ENCODE data around the gene DNAH10.

The DNAH10 gene

GRCh38 chr12:123873793-123874192 lies 111.7 kb downstream of the DNAH10 start:
- H3K4me3 ChIP-seq (ENCODE audit: low read depth, low read length), result no peak overlapping the region
- no peak for TF ChIP-seq CTCF (IDR thresholded peaks at IDR 0.05; ENCODE audit: borderline replicate concordance, insufficient read depth, low read depth, low read length)

GRCh38 chr12:123877968-123878367 lies 115.9 kb downstream of the DNAH10 start:
- no peak for TF ChIP-seq CTCF (IDR thresholded peaks at IDR 0.05; ENCODE audit: borderline replicate concordance, insufficient read depth, low read depth, low read length)
- H3K4me3 ChIP-seq (ENCODE audit: low read depth, low read length), result no peak overlapping the region

GRCh38 chr12:123879101-123879500 lies 117.0 kb downstream of the DNAH10 start:
- H3K4me3 ChIP-seq (ENCODE audit: low read depth, low read length), result no peak overlapping the region
- TF ChIP-seq CTCF (IDR thresholded peaks at IDR 0.05; ENCODE audit: borderline replicate concordance, insufficient read depth, low read depth, low read length), result no peak

- no peak for TF ChIP-seq CTCF (IDR thresholded peaks at IDR 0.05; ENCODE audit: borderline replicate concordance, insufficient read depth, low read depth, low read length)
- H3K4me3 ChIP-seq (ENCODE audit: low read depth, low read length), result no peak overlapping the region
Measured at GRCh38 chr12:123879691-123880090, 117.6 kb downstream of the DNAH10 start.

GRCh38 chr12:123882161-123882705 lies 120.1 kb downstream of the DNAH10 start:
- H3K4me3 ChIP-seq (ENCODE audit: low read depth, low read length), result no peak overlapping the region
- no peak for TF ChIP-seq CTCF (IDR thresholded peaks at IDR 0.05; ENCODE audit: borderline replicate concordance, insufficient read depth, low read depth, low read length)

GRCh38 chr12:123886258-123886657 lies 124.2 kb downstream of the DNAH10 start:
- no peak overlapping the region for H3K4me3 ChIP-seq (ENCODE audit: low read depth, low read length)
- TF ChIP-seq CTCF (IDR thresholded peaks at IDR 0.05; ENCODE audit: borderline replicate concordance, insufficient read depth, low read depth, low read length), result no peak

- no peak for TF ChIP-seq CTCF (IDR thresholded peaks at IDR 0.05; ENCODE audit: borderline replicate concordance, insufficient read depth, low read depth, low read length)
- no peak overlapping the region for H3K4me3 ChIP-seq (ENCODE audit: low read depth, low read length)
Measured at GRCh38 chr12:123886931-123887582, 125.0 kb downstream of the DNAH10 start.

All from GM12875 (cell line).